Anterior cingulate cortex (tissue), 58 donors: ENCODE data around the gene ARMC7.
A peak's percentile ranks its signal among the peaks of the same experiment; 100 is the strongest.
"Not testable (repeated sequence)": the region's sequence is repeated elsewhere in the genome, so short reads cannot be mapped to it uniquely, and the experiment has no call there.

Experiments
- DNase-seq, 58 donors: peaks; one replicate each; lab custom pipeline; 2025; lab: John Stamatoyannopoulos, UW

ARMC7 gene

DNA sequence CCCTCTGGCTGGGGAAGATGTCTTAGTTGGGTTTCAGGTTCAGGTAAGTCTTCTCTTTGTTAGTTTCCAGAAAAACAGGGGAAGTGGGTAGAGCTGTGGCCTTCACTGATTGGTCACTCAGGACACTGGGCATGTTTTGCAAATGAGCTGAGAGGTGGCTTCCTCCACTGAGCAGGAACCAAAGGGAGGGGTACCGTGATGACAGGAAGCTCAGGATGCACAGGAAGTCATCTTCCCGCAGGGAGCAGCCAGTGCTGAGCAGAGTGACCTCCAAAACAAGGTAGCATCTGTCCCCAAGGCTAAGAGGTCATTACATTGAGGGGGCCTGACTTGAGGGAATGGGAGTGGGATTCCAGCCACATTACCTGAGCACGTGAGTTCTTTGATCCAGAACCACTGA is 16.2 kb downstream of the ARMC7 start:
- no peak for DNase-seq

DNA sequence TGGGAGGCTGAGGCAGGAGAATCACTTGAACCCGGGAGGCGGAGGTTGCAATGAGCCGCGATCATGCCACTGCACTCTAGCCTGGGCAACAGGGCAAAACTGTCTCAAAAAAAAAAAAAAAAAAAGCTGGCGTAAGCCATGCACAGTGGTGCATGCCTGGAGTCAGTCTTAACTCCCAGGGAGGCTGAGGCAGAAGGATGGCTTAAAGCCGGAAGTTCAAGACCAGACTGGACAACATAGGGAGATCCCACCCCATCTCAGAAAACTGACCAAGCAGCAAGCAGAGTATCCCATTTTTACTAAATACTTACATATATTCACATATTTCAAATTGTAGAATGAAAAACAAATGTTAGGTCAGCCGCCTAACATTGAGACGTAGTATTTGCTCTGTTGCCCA is 17.2 kb downstream of the ARMC7 start:
- DNase-seq: no peak

DNA sequence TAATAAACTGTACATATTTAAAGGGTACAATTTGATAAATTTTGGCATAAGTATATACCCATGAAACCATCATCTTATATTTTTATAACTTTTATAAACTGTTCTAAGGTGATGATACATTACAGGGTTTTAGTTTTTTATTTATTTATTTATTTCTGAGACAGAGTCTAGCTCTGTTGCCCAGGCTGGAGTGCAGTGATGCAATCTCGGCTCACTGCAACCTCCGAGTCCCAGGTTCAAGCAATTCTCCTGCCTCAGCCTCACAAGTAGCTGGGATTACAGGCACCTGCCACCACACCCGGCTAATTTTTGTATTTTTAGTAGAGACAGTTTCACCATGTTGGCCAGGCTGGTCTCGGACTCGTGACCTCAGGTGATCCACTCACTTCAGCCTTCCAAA is 18.2 kb downstream of the ARMC7 start:
- not testable (repeated sequence) for DNase-seq

DNA sequence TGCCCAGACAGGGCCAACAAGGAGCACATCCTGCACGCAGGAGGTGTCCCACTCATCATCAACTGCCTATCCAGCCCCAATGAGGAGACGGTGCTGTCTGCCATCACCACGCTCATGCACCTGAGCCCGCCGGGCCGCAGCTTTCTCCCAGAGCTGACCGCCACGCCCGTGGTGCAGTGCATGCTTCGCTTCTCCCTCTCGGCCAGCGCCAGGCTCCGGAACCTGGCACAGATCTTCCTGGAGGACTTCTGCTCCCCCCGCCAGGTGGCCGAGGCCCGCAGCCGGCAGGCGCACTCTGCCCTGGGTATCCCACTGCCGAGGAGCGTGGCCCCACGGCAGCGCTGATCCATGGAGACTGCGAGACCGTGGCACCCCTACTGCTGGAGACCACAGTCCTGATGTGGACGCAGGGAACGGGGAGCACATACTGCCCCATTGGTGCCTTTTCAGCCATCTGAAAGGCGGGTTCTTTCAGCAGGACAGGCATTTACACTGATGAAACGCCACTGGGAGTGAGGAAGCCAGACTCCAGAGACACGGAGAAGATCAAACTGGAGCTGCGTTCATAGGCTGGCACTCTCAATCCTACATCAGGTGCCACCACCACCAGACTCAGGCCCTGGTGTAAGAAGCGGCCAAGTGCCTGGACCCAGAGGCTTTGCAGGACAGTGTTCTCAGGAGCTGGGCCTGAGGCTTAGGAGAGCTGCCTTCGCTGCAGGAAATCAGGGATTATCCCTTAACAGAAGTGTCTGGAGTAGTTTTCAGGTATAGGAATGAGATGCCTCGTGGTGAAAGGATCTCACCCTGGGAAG is 19.1 kb downstream of the ARMC7 start:
- no peak for DNase-seq

- no peak for DNase-seq
Observed at GRCh38 chr17:75129576-75129975, 19.8 kb downstream of the ARMC7 start.

GRCh38 chr17:75130059-75130631 is 20.4 kb downstream of the ARMC7 start:
- no peak for DNase-seq

DNA sequence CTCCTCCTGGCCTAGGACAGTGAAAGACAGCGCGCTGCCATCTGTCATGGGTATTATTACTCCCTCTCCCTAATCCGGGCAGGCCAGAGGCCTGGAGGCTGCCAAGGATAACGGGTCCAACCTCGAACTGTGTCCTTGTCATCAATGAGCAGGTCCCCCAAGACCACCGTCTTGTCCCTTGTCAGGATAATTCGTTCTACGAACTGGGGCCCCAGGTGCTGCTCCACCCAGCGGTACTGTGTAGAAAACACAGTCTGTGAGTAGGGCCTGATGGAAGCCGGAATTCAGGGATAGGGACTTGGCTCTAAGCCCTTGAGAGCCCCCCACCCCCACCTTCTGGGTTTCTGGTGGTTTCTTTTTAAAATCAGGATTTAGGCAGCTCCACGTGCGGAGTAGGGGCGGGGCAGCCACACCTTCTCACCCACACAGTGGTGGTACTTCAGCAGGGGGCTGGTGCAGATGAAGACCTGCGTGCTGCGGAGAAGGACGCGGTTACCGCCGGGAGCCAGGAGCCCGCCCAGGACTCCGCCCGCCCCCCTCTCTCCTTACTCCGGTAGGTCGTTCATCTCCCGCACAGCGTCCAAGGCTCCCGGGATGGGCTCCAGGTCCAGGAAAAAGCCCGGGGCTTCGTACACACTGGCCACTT is 21.0 kb downstream of the ARMC7 start:
- peak in 30 of 58 donors; percentile 16 to 62 (median 46) for DNase-seq

- DNase-seq: peak in 50 of 58 donors; percentile 19 to 82 (median 57)
Observed at GRCh38 chr17:75131278-75132017, 21.7 kb downstream of the ARMC7 start, which contains the start of gene NT5C. Gene NT5C, minus strand, starts transcription at chr17:75131742. Its CDS starts 35 bp downstream, at chr17:75131707.

GRCh38 chr17:75132018-75133000 is 22.5 kb downstream of the ARMC7 start:
- DNase-seq: not testable (repeated sequence)

GRCh38 chr17:75133001-75133400 is 23.2 kb downstream of the ARMC7 start:
- no peak for DNase-seq

GRCh38 chr17:75133607-75134347 is 24.0 kb downstream of the ARMC7 start:
- not testable (repeated sequence) for DNase-seq

DNA sequence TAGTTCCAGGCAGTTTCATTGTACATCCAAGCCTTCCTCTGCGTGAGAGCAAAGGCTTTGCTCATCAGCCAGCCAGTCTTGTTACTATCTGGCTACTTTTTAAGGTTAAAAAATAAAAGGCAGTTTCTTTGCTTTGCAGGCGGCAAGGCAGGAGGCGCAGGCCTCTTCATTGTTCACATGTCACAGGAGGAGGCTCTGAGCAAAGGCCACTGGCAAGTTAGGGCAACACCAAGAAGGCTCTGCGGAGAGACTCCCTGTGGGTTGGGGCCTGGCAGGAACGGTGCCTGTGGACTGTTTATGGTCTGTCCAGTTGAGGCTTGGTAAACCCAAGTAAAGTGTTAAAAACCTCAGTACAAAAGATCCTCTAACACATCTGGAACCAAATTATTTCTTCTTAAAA is 25.7 kb downstream of the ARMC7 start:
- no peak for DNase-seq

GRCh38 chr17:75135946-75136345 is 26.2 kb downstream of the ARMC7 start:
- no peak for DNase-seq

DNA sequence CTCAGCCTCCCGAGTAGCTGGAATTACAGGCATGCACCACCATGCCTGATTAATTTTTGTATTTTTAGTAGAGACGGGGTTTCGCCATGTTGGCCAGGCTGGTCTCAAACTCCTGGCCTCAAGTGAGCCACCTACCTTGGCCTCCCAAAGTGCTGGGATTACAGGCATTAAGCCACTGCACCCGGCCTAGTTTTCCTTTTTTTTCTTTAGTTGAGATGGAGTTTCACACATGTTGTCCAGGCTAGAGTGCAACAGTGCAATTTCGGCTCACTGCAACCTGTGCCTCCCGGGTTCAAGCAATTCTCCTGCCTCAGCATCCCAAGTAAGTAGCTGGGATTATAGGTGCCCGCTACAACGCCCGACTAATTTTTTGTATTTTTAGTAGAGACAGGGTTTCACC is 28.0 kb downstream of the ARMC7 start:
- not testable (repeated sequence) for DNase-seq

DNA sequence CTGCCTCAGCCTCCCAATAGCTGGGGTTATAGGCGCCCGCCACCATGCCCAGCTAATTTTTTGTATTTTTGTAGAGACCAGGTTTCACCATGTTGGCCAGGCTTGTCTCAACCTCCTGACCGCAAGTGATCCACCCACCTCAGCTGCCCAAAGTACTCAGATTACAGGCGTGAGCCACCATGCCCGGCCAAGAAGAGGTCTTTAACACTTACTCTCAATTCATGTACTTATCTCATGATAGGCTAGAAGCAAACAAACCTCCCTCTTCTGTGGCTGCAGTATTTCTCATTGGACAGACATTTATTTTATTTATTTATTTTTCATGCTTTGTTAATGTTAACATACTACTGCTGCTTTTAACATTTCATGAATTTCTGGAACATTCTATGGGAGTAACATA is 28.8 kb downstream of the ARMC7 start:
- no peak for DNase-seq

DNA sequence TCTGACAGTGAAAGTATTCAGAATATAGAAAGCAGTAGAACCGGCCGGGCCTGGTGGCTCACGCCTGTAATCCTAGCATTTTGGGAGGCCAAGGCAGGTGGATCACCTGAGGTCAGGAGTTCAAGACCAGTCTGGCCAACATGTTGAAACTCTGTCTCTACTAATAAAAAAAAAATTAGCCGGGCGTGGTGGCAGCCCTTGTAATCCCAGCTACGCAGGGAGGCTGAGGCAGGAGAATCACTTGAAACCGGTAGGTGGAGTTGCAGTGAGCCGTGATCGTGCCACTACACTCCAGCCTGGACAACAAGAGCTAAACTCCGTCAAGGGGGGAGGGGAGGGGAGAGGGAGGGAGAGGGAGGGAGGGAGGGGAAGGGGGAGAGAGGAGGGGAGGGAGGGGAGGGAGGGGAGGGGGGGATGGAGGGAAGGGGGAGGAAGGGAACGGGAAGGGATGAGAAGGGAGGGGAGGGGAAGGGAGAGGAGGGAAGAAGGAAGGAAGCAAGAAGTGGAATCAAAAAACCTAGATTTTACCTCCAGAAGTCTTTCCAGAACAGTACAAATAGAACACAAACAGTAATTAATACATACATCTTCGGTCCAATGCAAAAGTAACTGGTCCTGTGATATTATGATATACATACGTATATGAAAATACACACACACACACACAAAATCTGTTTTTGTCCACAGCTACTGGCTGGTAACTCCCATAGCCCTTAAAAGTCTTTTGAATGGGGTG is 32.6 kb downstream of the ARMC7 start:
- DNase-seq: no peak

GRCh38 chr17:75144816-75145512 is 35.2 kb downstream of the ARMC7 start:
- no peak for DNase-seq

DNA sequence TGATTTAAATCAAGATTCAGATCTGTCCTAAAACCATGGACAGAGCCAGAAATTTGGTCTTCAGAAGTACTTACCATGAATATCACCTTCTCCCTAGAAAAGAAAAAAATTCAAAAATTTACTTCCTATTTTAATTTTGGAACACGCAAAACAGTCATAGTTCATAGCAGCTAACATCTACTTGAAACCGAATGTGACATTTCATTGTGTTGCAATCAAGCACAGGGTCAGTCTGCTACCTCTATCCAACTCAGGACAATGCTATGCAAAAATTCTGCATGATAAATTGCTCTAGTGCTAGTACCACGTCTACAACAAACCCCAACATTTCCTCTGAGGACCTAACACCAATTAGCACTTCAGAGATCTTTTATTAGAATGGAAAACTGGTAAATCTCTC is 36.8 kb downstream of the ARMC7 start:
- no peak for DNase-seq
